Neutrophil (primary cell): Measurements from ENCODE around the gene COL18A1.

Experiments used
- H3K27ac ChIP-seq: fragments of 200-600 bp; sonication (generic); 2 replicates; pipeline ENCODE4 v1.5.1; 2016; ENCODE audit warnings: mild to moderate bottlenecking, moderate library complexity
- H3K27me3 ChIP-seq: fragments of 200-600 bp; sonication (generic); 2 replicates; pipeline ENCODE4 v1.6.0; 2016; ENCODE audit warnings: mild to moderate bottlenecking
- H3K36me3 ChIP-seq: fragments of 200-600 bp; sonication (generic); 2 replicates; pipeline ENCODE4 v1.5.1; 2017
- H3K4me1 ChIP-seq, 2 experiments: fragments of 200-600 bp in 1 of 2; sonication (generic) in 1 of 2; 1 replicate in 1 of 2; 2 replicates in 1 of 2; pipeline versions ENCODE4 v1.5.1 to v1.6.1; 2013 to 2016; ENCODE audit warnings: low read depth in 1 of 2, low read length in 1 of 2, mild to moderate bottlenecking in 1 of 2, moderate library complexity in 1 of 2; ENCODE audit not compliant: control insufficient read depth in 1 of 2, insufficient read depth in 1 of 2
- H3K4me3 ChIP-seq, 2 experiments: fragments of 200-600 bp in 1 of 2; sonication (generic) in 1 of 2; 1 replicate in 1 of 2; 2 replicates in 1 of 2; pipeline ENCODE4 v1.5.1; 2013 to 2016; ENCODE audit warnings: low read depth in 1 of 2, low read length in 1 of 2, mild to moderate bottlenecking in 1 of 2, moderate library complexity in 1 of 2
- H3K9me3 ChIP-seq: fragments of 200-600 bp; sonication (generic); 2 replicates; pipeline ENCODE4 v1.5.1; 2016
- TF ChIP-seq, protein P1 (sequence below): fragments of 200-600 bp; sonication (generic); IDR thresholded peaks from 2 replicates; pipeline ENCODE4 v1.5.1; 2016; ENCODE audit warnings: antibody characterized with exemption

The COL18A1 gene

DNA sequence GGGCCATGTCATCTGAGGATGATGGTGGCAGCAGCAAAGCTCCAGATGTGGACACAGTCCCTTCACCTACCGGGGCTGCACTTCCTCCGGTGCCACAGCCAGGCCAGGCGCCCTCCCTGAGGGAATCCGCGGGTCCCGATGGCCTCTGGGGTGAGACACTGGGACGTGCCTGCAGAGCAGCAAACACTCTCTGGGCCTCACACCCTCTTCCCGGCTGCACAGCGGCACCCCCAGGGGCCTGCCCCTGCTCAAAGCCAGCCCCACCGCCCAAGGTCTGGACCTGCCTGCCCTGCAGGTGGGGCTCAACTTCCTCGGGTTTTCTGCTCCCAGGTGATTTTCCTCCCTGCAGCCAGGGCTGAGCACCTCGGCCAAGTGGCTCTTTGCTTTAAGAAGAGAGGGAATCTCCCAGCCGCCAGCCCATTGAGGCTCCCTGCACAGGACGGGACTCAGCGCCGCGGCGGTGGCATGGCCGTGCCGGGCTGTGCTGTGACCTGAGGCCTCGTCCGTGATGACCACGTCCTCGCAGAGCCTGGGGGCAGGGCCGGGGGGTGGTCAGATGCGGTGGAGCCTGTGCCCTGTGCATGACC, 21.3 kb upstream of the COL18A1 start:
- no peaks in the 10 kb centered on the region for H3K9me3 ChIP-seq
- TF ChIP-seq, protein P1, sequence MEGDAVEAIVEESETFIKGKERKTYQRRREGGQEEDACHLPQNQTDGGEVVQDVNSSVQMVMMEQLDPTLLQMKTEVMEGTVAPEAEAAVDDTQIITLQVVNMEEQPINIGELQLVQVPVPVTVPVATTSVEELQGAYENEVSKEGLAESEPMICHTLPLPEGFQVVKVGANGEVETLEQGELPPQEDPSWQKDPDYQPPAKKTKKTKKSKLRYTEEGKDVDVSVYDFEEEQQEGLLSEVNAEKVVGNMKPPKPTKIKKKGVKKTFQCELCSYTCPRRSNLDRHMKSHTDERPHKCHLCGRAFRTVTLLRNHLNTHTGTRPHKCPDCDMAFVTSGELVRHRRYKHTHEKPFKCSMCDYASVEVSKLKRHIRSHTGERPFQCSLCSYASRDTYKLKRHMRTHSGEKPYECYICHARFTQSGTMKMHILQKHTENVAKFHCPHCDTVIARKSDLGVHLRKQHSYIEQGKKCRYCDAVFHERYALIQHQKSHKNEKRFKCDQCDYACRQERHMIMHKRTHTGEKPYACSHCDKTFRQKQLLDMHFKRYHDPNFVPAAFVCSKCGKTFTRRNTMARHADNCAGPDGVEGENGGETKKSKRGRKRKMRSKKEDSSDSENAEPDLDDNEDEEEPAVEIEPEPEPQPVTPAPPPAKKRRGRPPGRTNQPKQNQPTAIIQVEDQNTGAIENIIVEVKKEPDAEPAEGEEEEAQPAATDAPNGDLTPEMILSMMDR = no peak
- no peak overlapping the region for H3K27ac ChIP-seq
- no peak overlapping the region for H3K4me3 ChIP-seq
- H3K4me1 ChIP-seq = no peaks in the 10 kb centered on the region
- H3K27me3 ChIP-seq = peaks cover 63% of the 10 kb centered on the region
- no peaks in the 10 kb centered on the region for H3K36me3 ChIP-seq

DNA sequence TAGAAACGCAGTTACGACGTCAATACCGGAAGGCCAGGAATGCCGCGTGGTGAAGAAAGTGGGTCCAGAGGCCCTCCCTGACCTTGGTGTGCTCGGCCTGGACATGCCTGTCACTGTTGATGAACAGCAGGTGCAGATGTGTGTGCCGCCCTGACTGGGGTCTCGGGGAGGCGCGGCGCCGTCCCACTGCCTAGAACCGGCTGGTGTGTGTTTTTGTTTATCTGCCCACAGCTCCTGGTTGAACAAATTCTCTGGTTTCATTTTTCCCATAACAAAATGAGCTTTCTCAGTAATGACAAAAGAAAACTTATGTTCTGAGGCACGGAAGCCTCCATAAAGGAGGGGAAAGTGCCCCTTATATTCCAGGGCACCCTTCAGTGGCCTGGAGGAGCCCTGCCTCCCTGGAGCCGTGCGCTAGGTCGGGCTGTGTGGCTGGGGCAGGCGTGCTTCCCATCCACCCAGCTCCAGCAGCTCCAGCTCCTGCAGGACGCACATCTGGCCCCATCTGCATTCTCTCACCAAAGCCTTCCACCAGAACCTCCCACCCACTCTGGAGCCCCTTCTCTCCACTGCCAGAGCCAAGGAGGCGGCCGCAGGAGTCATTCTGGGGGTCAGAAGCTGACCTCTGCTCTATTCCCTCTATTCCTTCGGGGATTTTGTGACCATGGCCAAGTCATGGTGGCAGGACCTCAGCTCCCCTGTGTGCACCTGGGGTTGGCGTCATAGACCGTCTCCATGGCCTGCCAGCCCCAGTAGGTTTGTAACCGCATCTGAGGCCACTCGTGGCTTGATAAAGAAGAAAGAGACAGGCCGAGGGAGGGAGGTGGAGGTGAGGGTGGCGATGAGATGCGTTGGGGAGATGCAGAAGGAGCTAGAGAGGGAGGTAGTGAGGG, 20.1 kb upstream of the COL18A1 start:
- Histone ChIP-seq H3K9me3 (no peaks in the 10 kb centered on the region), H3K27ac (no peak overlapping the region), H3K4me1 (no peaks in the 10 kb centered on the region), H3K27me3 (peaks cover 55% of the 10 kb centered on the region), H3K36me3 (no peaks in the 10 kb centered on the region), H3K4me3 (no peak overlapping the region)
- TF ChIP-seq, protein P1 = no peak

DNA sequence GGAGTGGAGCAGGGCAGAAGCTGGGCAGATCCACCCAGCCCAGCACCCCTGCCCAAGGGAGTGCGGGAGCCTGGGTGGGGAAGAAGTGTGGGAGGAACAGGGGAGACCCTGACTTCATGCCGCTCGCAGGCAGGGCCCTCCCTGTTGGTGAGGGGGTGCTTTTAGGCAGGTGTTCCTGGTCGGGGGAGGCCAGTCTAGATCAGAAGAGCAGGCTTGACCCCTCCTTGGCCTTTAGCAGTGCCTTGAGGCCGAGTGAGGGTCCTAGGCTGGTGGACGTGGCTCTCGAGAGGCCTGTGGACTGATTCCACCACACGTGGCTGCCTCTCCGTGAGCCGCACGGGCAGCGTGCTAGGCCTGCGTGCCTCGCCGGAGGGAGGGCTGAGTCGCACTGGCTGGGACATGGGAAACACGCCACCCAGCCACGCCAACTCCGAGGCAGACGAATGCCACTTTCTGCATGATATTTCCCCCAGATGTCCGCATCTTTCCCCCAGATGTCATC, 19.4 kb upstream of the COL18A1 start:
- TF ChIP-seq, protein P1 = no peak
- Histone ChIP-seq H3K4me1 (no peaks in the 10 kb centered on the region), H3K27ac (no peak overlapping the region), H3K27me3 (peaks cover 55% of the 10 kb centered on the region), H3K4me3 (no peak overlapping the region), H3K9me3 (no peaks in the 10 kb centered on the region), H3K36me3 (no peaks in the 10 kb centered on the region)

DNA sequence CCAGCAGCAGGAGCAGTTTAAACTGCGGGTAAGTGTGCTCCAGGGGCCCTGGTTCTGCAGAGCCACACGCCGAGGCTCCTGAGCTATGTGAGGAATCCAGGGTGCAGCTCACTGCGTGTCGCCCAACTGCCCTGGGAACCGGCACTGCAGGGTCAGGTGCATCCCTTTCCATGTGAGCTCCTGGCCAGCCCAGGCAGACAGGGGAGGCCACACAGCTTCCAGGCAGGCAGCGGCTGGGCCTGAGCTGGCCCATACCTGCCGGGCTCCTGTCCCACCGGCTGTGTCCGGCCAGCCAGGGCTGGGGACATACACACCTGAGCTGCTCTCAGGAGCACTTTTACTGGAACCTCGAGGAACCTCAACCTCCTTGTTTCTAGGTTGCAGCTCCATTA, 18.6 kb upstream of the COL18A1 start:
- Histone ChIP-seq H3K9me3 (no peaks in the 10 kb centered on the region), H3K27ac (no peak overlapping the region), H3K4me3 (no peak overlapping the region), H3K36me3 (no peaks in the 10 kb centered on the region), H3K27me3 (peaks cover 55% of the 10 kb centered on the region), H3K4me1 (no peaks in the 10 kb centered on the region)
- TF ChIP-seq, protein P1 = no peak

DNA sequence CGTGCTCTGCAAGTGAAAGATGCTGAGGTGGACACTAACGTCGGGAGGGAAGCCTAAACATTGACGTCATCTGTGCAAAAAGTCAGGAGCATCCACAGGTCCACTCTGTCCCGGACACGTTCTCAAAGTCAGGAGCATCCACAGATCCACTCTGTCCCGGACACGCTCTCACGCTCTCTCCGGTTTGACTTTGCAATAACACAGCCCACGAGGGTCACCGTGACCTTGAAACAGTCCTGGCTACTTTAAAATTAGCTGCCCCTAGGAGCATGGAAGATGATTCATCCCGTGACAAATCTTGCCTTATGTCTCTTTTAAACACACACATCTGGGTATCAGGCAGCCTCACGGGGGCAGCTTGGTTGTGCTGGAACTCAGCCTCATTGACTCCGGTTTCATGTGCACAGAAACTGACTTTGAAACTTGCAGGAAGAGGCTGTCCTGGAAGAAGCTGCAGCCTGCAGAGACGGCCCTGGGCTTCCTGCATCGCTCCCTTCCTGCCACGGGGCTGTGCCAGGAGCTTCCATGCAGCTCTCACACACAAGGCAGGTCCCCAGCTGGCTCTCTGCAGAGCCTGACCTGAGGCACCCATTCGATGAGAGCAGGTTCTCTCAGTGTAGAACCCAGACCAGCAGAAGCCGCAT, 18.1 kb upstream of the COL18A1 start:
- no peak overlapping the region for H3K4me3 ChIP-seq
- H3K27me3 ChIP-seq = peaks cover 55% of the 10 kb centered on the region
- TF ChIP-seq, protein P1 = no peak
- H3K4me1 ChIP-seq = no peaks in the 10 kb centered on the region
- no peaks in the 10 kb centered on the region for H3K36me3 ChIP-seq
- no peak overlapping the region for H3K27ac ChIP-seq
- H3K9me3 ChIP-seq = no peaks in the 10 kb centered on the region
